Measurements from ENCODE around the gene CHST3.

Gene CHST3

GRCh38 chr10:72009425-72010081, 45.4 kb downstream of the CHST3 start:
- DNase-seq (ENCODE audit: low read depth), result no peak

GRCh38 chr10:72010234-72010973, 46.2 kb downstream of the CHST3 start:
- TF ChIP-seq CTCF (IDR thresholded peaks at IDR 0.05; ENCODE audit: low read depth, low read length, missing control alignments), result no peak
- no peak for DNase-seq (ENCODE audit: low read depth)
- no peak overlapping the region for H3K4me3 ChIP-seq (ENCODE audit: low read depth, low read length)

More at GRCh38 chr10:72009425-72010081, 45.4 kb downstream of the CHST3 start:
- no peak overlapping the region for H3K4me3 ChIP-seq (ENCODE audit: low read depth, low read length)
- TF ChIP-seq CTCF (IDR thresholded peaks at IDR 0.05; ENCODE audit: low read depth, low read length, missing control alignments), result no peak

- no peak overlapping the region for H3K4me3 ChIP-seq (ENCODE audit: low read depth, low read length)
- TF ChIP-seq CTCF (IDR thresholded peaks at IDR 0.05; ENCODE audit: low read depth, low read length, missing control alignments), result no peak
- no peak for DNase-seq (ENCODE audit: low read depth)
Measured at GRCh38 chr10:72011016-72011415, 46.8 kb downstream of the CHST3 start.

- H3K4me3 ChIP-seq (ENCODE audit: low read depth, low read length), result no peak overlapping the region
- no peak for TF ChIP-seq CTCF (IDR thresholded peaks at IDR 0.05; ENCODE audit: low read depth, low read length, missing control alignments)
- no peak for DNase-seq (ENCODE audit: low read depth)
Measured at GRCh38 chr10:72011468-72011867, 47.3 kb downstream of the CHST3 start.

DNA sequence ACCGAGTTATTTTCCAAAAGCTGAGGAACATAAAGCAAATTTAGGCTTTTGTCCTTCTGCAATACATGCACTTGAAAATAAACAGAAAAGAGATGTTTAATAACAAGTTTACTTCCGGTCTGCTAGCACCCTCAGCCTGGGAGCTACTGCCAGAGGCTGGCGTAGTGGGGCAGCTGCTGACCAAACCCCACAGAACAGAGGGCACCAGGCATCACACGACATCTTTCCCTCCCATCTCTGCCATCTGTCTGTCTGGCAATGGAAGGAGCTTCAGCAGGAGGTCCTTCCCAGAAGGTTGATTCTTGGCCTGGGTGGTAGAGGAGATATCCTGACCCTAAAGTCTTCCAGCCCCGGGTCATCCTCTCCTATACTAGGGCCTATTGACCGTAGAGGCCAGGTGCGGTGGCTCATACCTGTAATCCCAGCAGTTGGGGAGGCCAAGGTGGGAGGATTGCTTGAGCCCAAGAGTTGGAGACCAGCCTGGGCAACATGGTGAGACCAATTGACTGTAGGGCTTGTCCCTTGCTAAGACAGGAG, 47.8 kb downstream of the CHST3 start:
- no peak for DNase-seq (ENCODE audit: low read depth)
- H3K4me3 ChIP-seq (ENCODE audit: low read depth, low read length), result no peak overlapping the region
- no peak for TF ChIP-seq CTCF (IDR thresholded peaks at IDR 0.05; ENCODE audit: low read depth, low read length, missing control alignments)

GRCh38 chr10:72012796-72013195, 48.6 kb downstream of the CHST3 start:
- TF ChIP-seq CTCF (IDR thresholded peaks at IDR 0.05; ENCODE audit: low read depth, low read length, missing control alignments), result no peak
- no peak overlapping the region for H3K4me3 ChIP-seq (ENCODE audit: low read depth, low read length)
- DNase-seq (ENCODE audit: low read depth), result no peak
